NCI-H2171 treated with DMSO at 0.1 percent for 48 hours (cell line): ENCODE data around the gene SFSWAP.

Experiments
- DNase-seq: peaks from one replicate; lab custom pipeline; 2025; lab: John Stamatoyannopoulos, UW

SFSWAP gene

DNA sequence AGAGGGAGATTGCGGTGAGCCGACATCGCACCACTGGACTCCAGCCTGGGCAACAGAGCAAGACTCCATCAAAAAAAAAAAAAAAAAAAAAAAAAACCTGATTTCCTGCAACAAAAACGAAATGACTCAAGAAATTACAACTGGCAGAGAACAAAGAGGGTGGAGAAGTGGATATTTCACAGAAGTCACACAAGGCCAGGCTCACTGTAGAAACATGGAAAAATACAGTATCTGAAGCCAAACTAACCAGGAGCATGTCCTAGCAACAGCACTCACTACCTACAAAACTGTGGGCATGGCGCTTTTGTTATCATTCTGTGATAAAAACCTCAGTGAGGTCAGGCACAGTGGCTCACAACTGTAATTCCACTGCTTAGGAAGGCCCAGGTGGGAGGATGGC lies 105.6 kb downstream of the SFSWAP start:
- DNase-seq = no peak

GRCh38 chr12:131817241-131817640 lies 106.4 kb downstream of the SFSWAP start:
- DNase-seq = no peak

DNA sequence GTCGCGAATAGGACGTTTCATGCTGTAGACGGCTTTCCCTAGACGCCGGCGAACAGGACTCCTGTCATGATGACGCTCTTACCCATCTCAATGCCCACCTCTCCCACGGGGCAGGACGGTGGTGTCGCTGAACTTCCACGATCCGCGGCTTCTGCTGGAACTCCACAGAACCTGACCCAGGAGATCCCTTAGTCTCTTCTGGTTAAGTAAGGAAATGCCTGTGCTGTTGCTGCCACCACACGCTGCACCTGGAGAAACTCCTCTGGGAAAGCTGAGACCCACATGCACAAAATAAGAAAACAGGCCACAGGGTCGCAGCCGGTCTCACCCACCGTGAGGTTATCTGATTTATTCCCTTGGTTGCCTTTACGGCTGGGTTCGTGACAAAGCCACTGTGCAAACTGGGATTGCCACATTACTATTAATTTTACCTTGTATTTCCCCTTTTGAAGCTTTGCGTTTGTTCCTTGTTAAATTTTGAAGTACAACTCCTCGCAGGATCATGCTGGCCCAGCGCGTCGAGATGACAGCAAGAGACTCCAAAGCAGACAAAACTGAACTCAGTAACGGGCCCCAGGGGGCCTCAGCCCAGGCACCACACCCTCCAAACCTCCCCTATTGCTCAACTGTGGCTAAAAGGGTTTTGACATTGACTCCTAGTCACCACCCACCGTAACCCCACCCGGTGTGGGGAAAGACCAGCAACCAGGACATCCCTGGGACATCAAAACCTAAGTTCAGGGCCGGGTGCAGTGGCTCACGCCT lies 108.1 kb downstream of the SFSWAP start:
- no peak for DNase-seq

DNA sequence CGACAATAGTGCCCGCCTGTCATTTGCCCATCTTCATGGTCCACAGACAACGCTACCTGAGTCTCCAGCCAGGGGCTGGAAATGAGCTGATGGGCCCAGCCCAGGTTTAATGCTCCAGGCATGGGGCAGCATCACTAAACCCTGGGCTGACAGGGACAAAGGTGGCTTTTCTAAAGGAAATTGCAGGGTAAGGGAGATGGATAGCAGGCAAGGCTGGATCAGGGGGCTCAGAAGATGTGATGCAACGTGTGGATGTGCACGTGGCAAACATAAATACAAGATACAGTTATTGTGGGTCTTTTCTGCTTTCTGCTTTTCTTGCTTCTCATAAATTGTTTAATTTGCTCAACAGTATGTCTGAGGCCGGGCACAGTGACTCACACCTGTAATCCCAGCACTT lies 113.6 kb downstream of the SFSWAP start:
- DNase-seq = no peak

GRCh38 chr12:131825146-131825892 lies 114.4 kb downstream of the SFSWAP start:
- no peak for DNase-seq

DNA sequence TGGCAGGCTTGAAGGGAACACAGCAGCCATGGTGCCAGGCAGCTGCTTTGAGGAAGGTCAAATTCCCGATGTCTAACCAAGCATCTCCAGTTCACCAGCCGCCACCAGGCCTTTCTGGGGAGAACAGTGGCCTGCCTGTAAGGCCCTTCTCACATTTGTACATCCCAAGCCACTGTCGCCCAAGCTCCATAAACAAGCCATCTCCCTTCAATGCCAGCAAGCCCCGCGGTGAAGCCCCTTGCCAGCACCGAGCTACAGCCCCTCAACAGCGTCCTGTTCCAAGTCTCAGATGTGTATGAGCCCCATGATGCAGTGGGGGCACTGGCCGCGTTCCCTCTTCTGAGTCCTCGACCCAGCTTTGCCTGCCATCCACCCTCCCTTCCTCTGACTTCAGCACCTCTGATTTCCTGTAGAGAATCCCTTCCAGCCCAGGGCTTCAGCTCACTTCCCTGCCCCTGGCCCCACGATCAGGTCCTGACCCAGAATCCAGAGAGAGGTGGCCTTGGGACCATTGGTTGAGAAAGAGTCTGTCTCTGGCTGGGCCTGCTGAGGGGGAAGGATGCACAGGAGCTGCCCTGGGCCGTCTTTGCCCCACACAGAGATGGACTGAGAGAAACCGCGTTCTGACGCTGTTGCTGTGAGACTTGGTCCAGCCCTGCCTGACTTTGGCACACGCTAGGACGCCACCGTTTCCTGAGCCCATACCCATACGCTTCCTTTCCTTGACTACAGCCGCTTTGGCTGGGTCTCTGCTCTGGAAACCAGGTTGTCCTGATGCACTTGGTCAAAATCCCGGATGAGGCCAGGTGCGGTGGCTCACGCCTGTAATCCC lies 115.4 kb downstream of the SFSWAP start:
- no peak for DNase-seq

GRCh38 chr12:131827961-131828534 lies 117.2 kb downstream of the SFSWAP start, which contains the start of gene MMP17:
Gene MMP17 (plus strand): TSS chr12:131828393. CDS start chr12:131828495, 102 bp downstream.
- DNase-seq = peak; percentile 26

DNA sequence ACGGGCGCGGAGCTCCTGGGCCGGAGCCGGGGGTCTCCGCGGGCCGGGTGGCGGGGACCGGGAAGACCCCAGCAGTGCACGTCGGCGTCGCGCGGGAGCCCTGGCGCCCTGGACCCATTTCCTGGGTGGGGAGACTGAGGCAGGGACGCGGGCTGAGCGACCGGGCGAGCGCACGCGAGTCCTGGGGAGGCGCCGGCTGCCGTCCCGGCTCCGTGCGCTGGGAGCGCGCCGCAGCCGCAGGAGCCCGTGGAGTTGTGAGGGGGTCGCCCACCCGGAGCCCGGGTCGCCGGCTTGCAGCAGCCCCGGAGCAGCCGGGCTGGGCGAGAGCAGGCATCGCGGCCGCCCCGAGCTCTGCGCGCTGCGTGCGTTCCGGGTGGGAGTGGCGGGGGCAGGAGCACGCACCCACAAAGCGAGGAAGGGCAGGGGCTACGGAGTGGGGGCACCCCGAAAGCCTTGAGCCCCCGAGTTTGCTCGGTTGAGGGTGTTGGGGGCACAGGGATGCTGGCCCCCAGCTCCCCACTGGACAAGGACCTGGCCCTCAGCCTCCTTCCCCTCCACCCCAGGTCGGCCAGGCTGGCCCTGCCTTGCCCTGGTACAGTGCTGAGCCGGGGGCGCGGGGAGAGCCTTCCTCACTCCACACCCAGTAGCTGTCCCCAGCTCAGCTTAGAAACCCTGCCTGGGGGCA lies 117.9 kb downstream of the SFSWAP start:
- no peak for DNase-seq

DNA sequence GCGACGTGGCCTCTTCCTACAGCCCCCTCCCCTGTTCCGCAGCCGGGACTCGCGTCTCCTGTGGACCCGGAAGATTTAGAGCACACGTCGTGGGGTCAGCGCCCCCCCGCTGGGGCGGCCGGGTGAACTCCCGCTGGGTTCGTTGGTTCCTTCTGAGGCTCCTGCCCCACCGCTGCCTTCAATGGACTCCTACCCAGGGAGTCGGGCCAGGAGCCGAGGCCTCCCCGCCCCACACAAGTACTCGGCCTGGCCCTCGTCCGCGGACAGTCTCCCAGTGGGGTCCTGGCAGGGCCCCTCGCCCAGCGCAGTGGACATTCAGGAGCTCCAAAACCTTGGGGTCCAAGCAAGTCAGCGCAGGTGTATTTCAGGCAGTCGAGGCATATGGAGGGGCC lies 118.5 kb downstream of the SFSWAP start:
- peak; percentile 8 for DNase-seq

- no peak for DNase-seq
Observed at GRCh38 chr12:131829791-131830334, 119.0 kb downstream of the SFSWAP start.

DNA sequence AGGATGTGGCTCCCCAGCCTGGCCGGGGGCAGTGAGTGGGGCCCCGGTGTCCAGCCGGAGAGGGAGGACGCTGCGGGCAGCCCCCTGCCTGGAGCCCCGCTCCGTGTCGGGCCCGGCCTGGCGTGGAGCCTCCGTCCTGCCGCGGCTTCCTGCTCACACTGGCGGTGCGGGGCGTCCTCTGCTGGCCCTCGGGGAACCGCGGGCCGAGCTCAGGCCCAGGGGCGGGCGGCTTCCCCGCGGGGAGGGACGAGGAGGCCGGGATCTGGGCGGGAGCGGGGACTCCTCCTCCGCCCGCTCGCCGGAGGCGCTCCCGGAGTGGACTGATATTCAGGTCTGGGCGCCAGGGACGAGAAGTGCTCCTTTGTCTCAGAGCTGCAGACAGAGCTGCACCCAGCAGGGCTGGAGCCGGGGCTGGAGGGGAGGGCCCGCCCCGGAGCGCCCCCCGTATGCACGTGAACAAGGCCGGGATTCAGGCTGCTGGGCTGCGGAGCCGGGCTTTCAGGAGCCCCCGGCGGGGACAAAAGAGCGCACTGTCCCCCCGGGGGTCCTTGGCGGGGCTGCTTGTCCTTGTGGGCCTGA lies 119.5 kb downstream of the SFSWAP start:
- peak; percentile 56 for DNase-seq

GRCh38 chr12:131830914-131831571 lies 120.2 kb downstream of the SFSWAP start:
- peak; percentile 67 for DNase-seq

- DNase-seq = peak; percentile 45
Observed at GRCh38 chr12:131831635-131832041, 120.7 kb downstream of the SFSWAP start.

GRCh38 chr12:131832321-131833231 lies 121.7 kb downstream of the SFSWAP start:
- DNase-seq = peak; percentile 72

- DNase-seq = no peak
Observed at GRCh38 chr12:131833288-131833895, 122.5 kb downstream of the SFSWAP start.

GRCh38 chr12:131833896-131834641 lies 123.2 kb downstream of the SFSWAP start:
- DNase-seq = peak; percentile 12

GRCh38 chr12:131834798-131835615 lies 124.1 kb downstream of the SFSWAP start:
- no peak for DNase-seq
